K562 (cell line): ENCODE data around the gene CCR7. TPM values are rescaled to one million over a fixed set of nuclear protein-coding genes. Genes with fewer than 3 reads are reported as not detected.

Experiments used
- BMI1 ChIP-seq: fragments of 150-350 bp; IDR thresholded peaks from 2 replicates; pipeline ENCODE4 v1.6.1; 2014; ENCODE audit warnings: low read length
- E2F3 ChIP-seq: fragments of 250-450 bp; sonication (Bioruptor Pico); IDR thresholded peaks from 2 replicates; pipeline ENCODE4 v1.4.0; 2020; ENCODE audit warnings: mild to moderate bottlenecking
- EGR1 ChIP-seq: fragments of 450-650 bp; conservative IDR thresholded peaks from 2 replicates; pipeline ENCODE4 v1.6.1; 2017; ENCODE audit warnings: mild to moderate bottlenecking
- GABPB1 ChIP-seq: sonication (generic); formaldehyde crosslinking; IDR thresholded peaks from 2 replicates; pipeline ENCODE4 v1.8.0; 2022; ENCODE audit warnings: mild to moderate bottlenecking, missing genetic modification reagents
- GTF2E2 ChIP-seq: fragments of 200-800 bp; sonication (Bioruptor generic); IDR thresholded peaks from 2 replicates; pipeline ENCODE4 v1.6.1; 2016; ENCODE audit warnings: missing genetic modification characterization, missing compliant biosample characterization
- KLF16 ChIP-seq: IDR thresholded peaks from 2 replicates; pipeline ENCODE4 v1.6.1; 2016; ENCODE audit warnings: antibody characterized with exemption
- MXI1 ChIP-seq: IDR thresholded peaks from 2 replicates; pipeline ENCODE4 v1.6.1; 2011; ENCODE audit warnings: low read depth, mild to moderate bottlenecking, improper control_type of control experiment, low read length
- MYNN ChIP-seq, 2 experiments: sonication (generic); formaldehyde crosslinking in 1 of 2; IDR thresholded peaks; 2 replicates each; pipeline versions ENCODE4 v1.5.0 to v1.6.1; 2016 to 2020; ENCODE audit warnings: antibody characterized with exemption in 1 of 2, missing genetic modification reagents in 1 of 2
- NFIC ChIP-seq: fragments of 450-650 bp; IDR thresholded peaks from 2 replicates; pipeline ENCODE4 v1.6.1; 2017; ENCODE audit warnings: mild to moderate bottlenecking, inconsistent platforms
- NR2C1 ChIP-seq, 2 experiments: fragments of 450-650 bp; IDR thresholded peaks; 2 replicates each; pipeline ENCODE4 v1.6.1; 2017; ENCODE audit warnings: mild to moderate bottlenecking in 2 of 2, antibody characterized with exemption in 1 of 2, inconsistent platforms in 1 of 2, missing compliant biosample characterization in 1 of 2, missing genetic modification characterization in 1 of 2
- OTX1 ChIP-seq: fragments of 450-650 bp; formaldehyde crosslinking; IDR thresholded peaks from 2 replicates; pipeline ENCODE4 v1.4.0; 2022; ENCODE audit warnings: mild to moderate bottlenecking
- PHTF2 ChIP-seq: fragments of 250-450 bp; sonication (Bioruptor Pico); IDR thresholded peaks from 2 replicates; pipeline ENCODE4 v1.5.0; 2021; ENCODE audit warnings: mild to moderate bottlenecking
- SMAD3 ChIP-seq: fragments of 450-650 bp; formaldehyde crosslinking; conservative IDR thresholded peaks from 2 replicates; pipeline ENCODE4 v1.4.0; 2020; ENCODE audit warnings: mild to moderate bottlenecking
- SMARCB1 ChIP-seq: IDR thresholded peaks from 2 replicates; pipeline ENCODE4 v1.6.1; 2011; ENCODE audit warnings: improper control_type of control experiment, low read depth; ENCODE audit not compliant: insufficient read length
- ZBED1 ChIP-seq: IDR thresholded peaks from 2 replicates; pipeline ENCODE4 v1.6.1; 2014
- ZC3H8 ChIP-seq: fragments of 450-650 bp; IDR thresholded peaks from 2 replicates; pipeline ENCODE4 v1.6.1; 2017
- ZNF184 ChIP-seq: sonication (generic); formaldehyde crosslinking; IDR thresholded peaks from 2 replicates; pipeline ENCODE4 v1.5.0; 2020; ENCODE audit warnings: missing genetic modification reagents
- ZNF586 ChIP-seq: fragments of 450-650 bp; formaldehyde crosslinking; conservative IDR thresholded peaks from 2 replicates; pipeline ENCODE4 v1.4.0; 2020; ENCODE audit warnings: mild to moderate bottlenecking, moderate library complexity
- ZNF79 ChIP-seq: fragments of 250-450 bp; sonication (Bioruptor Pico); IDR thresholded peaks from 2 replicates; pipeline ENCODE4 v1.4.0; 2020; ENCODE audit warnings: low read depth, mild to moderate bottlenecking, moderate library complexity
- ZSCAN32 ChIP-seq: fragments of 450-650 bp; formaldehyde crosslinking; IDR thresholded peaks from 2 replicates; pipeline ENCODE4 v1.4.0; 2020; ENCODE audit warnings: mild to moderate bottlenecking, moderate library complexity
- polyA plus RNA-seq, 8 experiments: library from polyadenylated mRNA; depleted of rRNA in 4 of 8; stranded (reverse) in 5 of 8; unstranded in 3 of 8; fragments of >200 nt; fragmentation: Nextera tagmentation in 2 of 8; fragmentation: Illumina TruSeq in 1 of 8; extraction: Ambion mirVana in 2 of 8; extraction: Trizol in 1 of 8; gene quantifications; 2 replicates each; pipeline versions ENCODE4 v1.2.1 to v1.2.3, GENCODE V29; 2011 to 2014; ENCODE audit warnings: inconsistent platforms in 1 of 8, missing spikeins in 1 of 8
- total RNA-seq, 7 experiments: library from RNA; depleted of rRNA in 6 of 7; stranded (reverse); fragments of >200 nt in 6 of 7; fragmentation: Illumina TruSeq in 2 of 7; extraction: Trizol in 2 of 7; gene quantifications; 2 replicates each; pipeline versions ENCODE4 v1.2.1 to v1.2.3, GENCODE V29; 2011 to 2021; ENCODE audit warnings: low replicate concordance in 1 of 7
- TF ChIP-seq, protein P1 (sequence below): sonication (generic); formaldehyde crosslinking; IDR thresholded peaks from 2 replicates; pipeline ENCODE4 v1.8.0; 2023; ENCODE audit warnings: mild to moderate bottlenecking, missing genetic modification reagents
- TF ChIP-seq, protein P2 (sequence below): sonication (generic); formaldehyde crosslinking; IDR thresholded peaks from 2 replicates; pipeline ENCODE4 v1.8.0; 2022; ENCODE audit warnings: mild to moderate bottlenecking, missing genetic modification reagents, borderline replicate concordance
- TF ChIP-seq, protein P3 (sequence below): sonication (generic); formaldehyde crosslinking; IDR thresholded peaks from 2 replicates; pipeline ENCODE4 v1.8.1; 2023; ENCODE audit warnings: mild to moderate bottlenecking, missing genetic modification reagents

CCR7 gene
- total and polyA plus RNA-seq, 9 of the 15 experiments (the other 6 are each of a cell fraction or from before 2014, with no cell fraction given), result 0.14 to 1.4 (median 0.56) TPM

DNA sequence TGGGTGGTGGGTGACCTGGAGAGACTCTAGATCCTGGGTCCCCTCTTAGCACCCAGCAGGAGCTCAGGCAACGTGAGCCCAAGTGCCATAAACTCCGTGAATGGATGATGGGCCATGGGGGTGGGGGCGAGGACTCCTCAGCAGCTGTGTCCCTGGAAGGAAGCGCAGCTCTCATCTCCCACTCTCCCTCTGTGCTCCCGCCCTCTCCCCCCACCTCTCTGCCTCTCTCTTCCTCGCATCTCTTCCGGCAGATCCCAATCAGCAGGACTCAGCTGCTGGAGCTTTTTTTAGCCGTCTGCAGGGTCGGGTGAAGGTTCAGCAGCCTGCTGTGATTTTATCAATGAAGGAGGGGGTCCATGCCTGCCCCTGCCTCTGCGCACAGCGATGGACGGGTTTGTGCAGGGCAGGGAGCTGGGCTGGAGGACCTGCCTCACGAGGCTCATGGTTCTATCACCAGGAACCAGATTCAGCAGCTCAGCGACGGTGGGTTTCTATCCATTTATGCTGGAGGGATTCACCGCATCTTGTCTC lies 8.3 kb downstream of the CCR7 start (continued):
- TF ChIP-seq, protein P1, sequence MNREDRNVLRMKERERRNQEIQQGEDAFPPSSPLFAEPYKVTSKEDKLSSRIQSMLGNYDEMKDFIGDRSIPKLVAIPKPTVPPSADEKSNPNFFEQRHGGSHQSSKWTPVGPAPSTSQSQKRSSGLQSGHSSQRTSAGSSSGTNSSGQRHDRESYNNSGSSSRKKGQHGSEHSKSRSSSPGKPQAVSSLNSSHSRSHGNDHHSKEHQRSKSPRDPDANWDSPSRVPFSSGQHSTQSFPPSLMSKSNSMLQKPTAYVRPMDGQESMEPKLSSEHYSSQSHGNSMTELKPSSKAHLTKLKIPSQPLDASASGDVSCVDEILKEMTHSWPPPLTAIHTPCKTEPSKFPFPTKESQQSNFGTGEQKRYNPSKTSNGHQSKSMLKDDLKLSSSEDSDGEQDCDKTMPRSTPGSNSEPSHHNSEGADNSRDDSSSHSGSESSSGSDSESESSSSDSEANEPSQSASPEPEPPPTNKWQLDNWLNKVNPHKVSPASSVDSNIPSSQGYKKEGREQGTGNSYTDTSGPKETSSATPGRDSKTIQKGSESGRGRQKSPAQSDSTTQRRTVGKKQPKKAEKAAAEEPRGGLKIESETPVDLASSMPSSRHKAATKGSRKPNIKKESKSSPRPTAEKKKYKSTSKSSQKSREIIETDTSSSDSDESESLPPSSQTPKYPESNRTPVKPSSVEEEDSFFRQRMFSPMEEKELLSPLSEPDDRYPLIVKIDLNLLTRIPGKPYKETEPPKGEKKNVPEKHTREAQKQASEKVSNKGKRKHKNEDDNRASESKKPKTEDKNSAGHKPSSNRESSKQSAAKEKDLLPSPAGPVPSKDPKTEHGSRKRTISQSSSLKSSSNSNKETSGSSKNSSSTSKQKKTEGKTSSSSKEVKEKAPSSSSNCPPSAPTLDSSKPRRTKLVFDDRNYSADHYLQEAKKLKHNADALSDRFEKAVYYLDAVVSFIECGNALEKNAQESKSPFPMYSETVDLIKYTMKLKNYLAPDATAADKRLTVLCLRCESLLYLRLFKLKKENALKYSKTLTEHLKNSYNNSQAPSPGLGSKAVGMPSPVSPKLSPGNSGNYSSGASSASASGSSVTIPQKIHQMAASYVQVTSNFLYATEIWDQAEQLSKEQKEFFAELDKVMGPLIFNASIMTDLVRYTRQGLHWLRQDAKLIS (CRISPR knock-in tag), result no peak
- TF ChIP-seq E2F3 (CRISPR knock-in tag) (no peak), SMAD3 (CRISPR knock-in tag) (no peak), ZC3H8 (no peak), OTX1 (CRISPR knock-in tag) (no peak), GTF2E2 (tag) (no peak), BMI1 (no peak), ZNF79 (CRISPR knock-in tag) (no peak), GABPB1 (CRISPR knock-in tag) (no peak), ZBED1 (peak; percentile 53; the same call in 1 of the 2 replicates), EGR1 (peak; percentile 52), SMARCB1 (no peak), PHTF2 (CRISPR knock-in tag) (no peak), KLF16 (peak; percentile 87), MXI1 (no peak), ZSCAN32 (CRISPR knock-in tag) (no peak), MYNN (IDR thresholded peaks at IDR 0.05) (no peak), MYNN (CRISPR knock-in tag; IDR thresholded peaks at IDR 0.05) (no peak), NFIC (peak; percentile 74), NR2C1 (IDR thresholded peaks at IDR 0.05) (no peak), NR2C1 (tag; IDR thresholded peaks at IDR 0.05) (peak; percentile 70; the same call in 1 of the 2 replicates), ZNF184 (CRISPR knock-in tag) (no peak), ZNF586 (CRISPR knock-in tag) (no peak)
- TF ChIP-seq, protein P2, sequence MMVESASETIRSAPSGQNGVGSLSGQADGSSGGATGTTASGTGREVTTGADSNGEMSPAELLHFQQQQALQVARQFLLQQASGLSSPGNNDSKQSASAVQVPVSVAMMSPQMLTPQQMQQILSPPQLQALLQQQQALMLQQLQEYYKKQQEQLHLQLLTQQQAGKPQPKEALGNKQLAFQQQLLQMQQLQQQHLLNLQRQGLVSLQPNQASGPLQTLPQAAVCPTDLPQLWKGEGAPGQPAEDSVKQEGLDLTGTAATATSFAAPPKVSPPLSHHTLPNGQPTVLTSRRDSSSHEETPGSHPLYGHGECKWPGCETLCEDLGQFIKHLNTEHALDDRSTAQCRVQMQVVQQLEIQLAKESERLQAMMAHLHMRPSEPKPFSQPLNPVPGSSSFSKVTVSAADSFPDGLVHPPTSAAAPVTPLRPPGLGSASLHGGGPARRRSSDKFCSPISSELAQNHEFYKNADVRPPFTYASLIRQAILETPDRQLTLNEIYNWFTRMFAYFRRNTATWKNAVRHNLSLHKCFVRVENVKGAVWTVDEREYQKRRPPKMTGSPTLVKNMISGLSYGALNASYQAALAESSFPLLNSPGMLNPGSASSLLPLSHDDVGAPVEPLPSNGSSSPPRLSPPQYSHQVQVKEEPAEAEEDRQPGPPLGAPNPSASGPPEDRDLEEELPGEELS (CRISPR knock-in tag), result no peak
- TF ChIP-seq, protein P3, sequence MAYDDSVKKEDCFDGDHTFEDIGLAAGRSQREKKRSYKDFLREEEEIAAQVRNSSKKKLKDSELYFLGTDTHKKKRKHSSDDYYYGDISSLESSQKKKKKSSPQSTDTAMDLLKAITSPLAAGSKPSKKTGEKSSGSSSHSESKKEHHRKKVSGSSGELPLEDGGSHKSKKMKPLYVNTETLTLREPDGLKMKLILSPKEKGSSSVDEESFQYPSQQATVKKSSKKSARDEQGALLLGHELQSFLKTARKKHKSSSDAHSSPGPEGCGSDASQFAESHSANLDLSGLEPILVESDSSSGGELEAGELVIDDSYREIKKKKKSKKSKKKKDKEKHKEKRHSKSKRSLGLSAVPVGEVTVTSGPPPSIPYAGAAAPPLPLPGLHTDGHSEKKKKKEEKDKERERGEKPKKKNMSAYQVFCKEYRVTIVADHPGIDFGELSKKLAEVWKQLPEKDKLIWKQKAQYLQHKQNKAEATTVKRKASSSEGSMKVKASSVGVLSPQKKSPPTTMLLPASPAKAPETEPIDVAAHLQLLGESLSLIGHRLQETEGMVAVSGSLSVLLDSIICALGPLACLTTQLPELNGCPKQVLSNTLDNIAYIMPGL (CRISPR knock-in tag), result no peak
